Measurements from ENCODE around the gene CYB5R3. TPM values are rescaled to one million over a fixed set of nuclear protein-coding genes. Genes with fewer than 3 reads are reported as not detected.

The CYB5R3 gene
- total RNA-seq, 1 experiment from 2014 or later = 130 TPM

GRCh38 chr22:42595434-42595833, 53.8 kb downstream of the CYB5R3 start:
- Histone ChIP-seq H3K9me3 (no peaks in the 10 kb centered on the region), H3K27me3 (replicated peaks; ENCODE audit: control insufficient read depth, insufficient read depth, low read length) (no peaks in the 10 kb centered on the region), H3K4me3 (ENCODE audit: low read depth, low read length) (no peak overlapping the region), H3K36me3 (ENCODE audit: control insufficient read depth, insufficient read depth, low read length) (peaks cover 5% of the 10 kb centered on the region), H3K4me1 (no peaks in the 10 kb centered on the region)
- DNase-seq = no peak
- Mint-ChIP-seq H3K36me3 (ENCODE audit: insufficient read depth, unreplicated experiment) (peaks cover 70% of the 10 kb centered on the region), H3K9me3 (ENCODE audit: unreplicated experiment) (no peaks in the 10 kb centered on the region), H3K4me3 (ENCODE audit: unreplicated experiment) (no peak overlapping the region), H3K27ac (ENCODE audit: unreplicated experiment) (no peak overlapping the region), H3K27me3 (ENCODE audit: insufficient read depth, unreplicated experiment) (no peaks in the 10 kb centered on the region), H3K4me1 (ENCODE audit: low read depth, unreplicated experiment) (no peaks in the 10 kb centered on the region)
- ChIA-PET CTCF (no interaction called here), POLR2A (no interaction called here)
- TF ChIP-seq, protein P1, sequence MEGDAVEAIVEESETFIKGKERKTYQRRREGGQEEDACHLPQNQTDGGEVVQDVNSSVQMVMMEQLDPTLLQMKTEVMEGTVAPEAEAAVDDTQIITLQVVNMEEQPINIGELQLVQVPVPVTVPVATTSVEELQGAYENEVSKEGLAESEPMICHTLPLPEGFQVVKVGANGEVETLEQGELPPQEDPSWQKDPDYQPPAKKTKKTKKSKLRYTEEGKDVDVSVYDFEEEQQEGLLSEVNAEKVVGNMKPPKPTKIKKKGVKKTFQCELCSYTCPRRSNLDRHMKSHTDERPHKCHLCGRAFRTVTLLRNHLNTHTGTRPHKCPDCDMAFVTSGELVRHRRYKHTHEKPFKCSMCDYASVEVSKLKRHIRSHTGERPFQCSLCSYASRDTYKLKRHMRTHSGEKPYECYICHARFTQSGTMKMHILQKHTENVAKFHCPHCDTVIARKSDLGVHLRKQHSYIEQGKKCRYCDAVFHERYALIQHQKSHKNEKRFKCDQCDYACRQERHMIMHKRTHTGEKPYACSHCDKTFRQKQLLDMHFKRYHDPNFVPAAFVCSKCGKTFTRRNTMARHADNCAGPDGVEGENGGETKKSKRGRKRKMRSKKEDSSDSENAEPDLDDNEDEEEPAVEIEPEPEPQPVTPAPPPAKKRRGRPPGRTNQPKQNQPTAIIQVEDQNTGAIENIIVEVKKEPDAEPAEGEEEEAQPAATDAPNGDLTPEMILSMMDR (IDR thresholded peaks at IDR 0.05; ENCODE audit: insufficient read depth in 1 of 2, low read depth in 1 of 2, low read length in 1 of 2, severe bottlenecking in 1 of 2, unreplicated experiment in 1 of 2) = no peak
- intact Hi-C loops (cut with micrococcal nuclease; ENCODE audit: unreplicated experiment) = no loop called here
- BruUV-seq (replicated peaks) = no TSS peak

DNA sequence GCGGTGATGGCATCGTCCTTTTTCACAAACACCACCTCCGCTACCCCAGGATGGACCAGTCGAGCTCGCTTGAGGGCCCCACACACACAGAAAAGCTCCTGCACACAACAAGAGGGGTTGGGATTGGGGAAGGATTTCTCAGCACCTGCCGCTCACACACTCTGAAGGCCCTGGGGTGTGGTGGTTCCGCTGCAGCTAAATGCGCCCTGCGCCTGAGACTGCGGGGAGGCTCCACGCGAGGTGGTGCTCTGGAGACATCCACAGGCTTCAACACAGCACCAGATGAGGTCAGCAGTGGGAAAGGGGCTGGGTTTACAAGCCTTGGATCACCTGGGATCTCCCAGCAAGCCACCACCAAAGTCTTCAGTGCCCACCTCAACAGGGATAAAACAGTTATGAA, 57.2 kb downstream of the CYB5R3 start:
- Histone ChIP-seq H3K4me3 (ENCODE audit: low read depth, low read length) (no peak overlapping the region), H3K36me3 (ENCODE audit: control insufficient read depth, insufficient read depth, low read length) (peaks cover 2% of the 10 kb centered on the region; the same call in 1 of the 2 replicates), H3K9me3 (no peaks in the 10 kb centered on the region), H3K4me1 (no peaks in the 10 kb centered on the region), H3K27me3 (replicated peaks; ENCODE audit: control insufficient read depth, insufficient read depth, low read length) (no peaks in the 10 kb centered on the region)
- no peaks in the 10 kb centered on the region for H3K4me1 Mint-ChIP-seq (ENCODE audit: low read depth, unreplicated experiment)
- H3K27me3 Mint-ChIP-seq (ENCODE audit: insufficient read depth, unreplicated experiment) = no peaks in the 10 kb centered on the region
- no peak overlapping the region for H3K27ac Mint-ChIP-seq (ENCODE audit: unreplicated experiment)
- TF ChIP-seq, protein P1 (IDR thresholded peaks at IDR 0.05; ENCODE audit: insufficient read depth in 1 of 2, low read depth in 1 of 2, low read length in 1 of 2, severe bottlenecking in 1 of 2, unreplicated experiment in 1 of 2) = no peak
- intact Hi-C loops (cut with micrococcal nuclease; ENCODE audit: unreplicated experiment) = no loop called here
- DNase-seq = no peak
- peaks cover 57% of the 10 kb centered on the region for H3K36me3 Mint-ChIP-seq (ENCODE audit: insufficient read depth, unreplicated experiment)
- no peak overlapping the region for H3K4me3 Mint-ChIP-seq (ENCODE audit: unreplicated experiment)
- ChIA-PET POLR2A (no interaction called here), CTCF (no interaction called here)
- H3K9me3 Mint-ChIP-seq (ENCODE audit: unreplicated experiment) = no peaks in the 10 kb centered on the region
- BruUV-seq (replicated peaks) = no TSS peak

DNA sequence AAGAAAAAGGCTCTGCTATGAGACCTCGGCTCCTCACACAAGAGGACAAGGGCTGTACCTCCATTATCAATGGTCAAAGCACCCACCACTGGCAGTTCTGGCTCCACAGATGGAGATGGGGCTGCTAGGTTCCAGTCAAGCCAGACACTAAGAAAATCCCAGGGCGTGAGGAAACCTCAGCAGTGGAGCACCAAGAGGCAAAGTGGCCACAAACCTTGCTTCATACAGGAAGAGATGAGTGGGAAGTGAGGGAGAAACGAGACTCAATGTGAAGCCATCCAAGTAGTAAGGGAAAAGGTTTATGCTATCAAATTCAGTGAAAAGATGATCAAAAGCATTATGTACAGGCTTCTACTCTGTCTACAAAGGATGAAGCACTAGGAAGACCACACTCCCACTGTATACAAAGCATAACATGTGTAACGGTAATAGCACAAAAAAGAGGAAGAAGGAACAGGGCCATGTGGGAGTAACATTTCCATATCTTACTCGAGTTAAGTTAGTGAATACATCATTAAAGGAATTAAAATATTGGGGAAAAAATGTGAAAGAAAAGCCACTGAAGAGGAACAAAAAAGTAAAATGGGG, 61.5 kb downstream of the CYB5R3 start:
- H3K36me3 ChIP-seq (ENCODE audit: control insufficient read depth, insufficient read depth, low read length) = peaks cover 3% of the 10 kb centered on the region; the same call in 1 of the 2 replicates
- CTCF ChIA-PET = no interaction called here

More for the DNA sequence above, 61.5 kb downstream of the CYB5R3 start:
- intact Hi-C loops (cut with micrococcal nuclease; ENCODE audit: unreplicated experiment) = no loop called here
- no peak overlapping the region for H3K27ac Mint-ChIP-seq (ENCODE audit: unreplicated experiment)
- H3K36me3 Mint-ChIP-seq (ENCODE audit: insufficient read depth, unreplicated experiment) = peaks cover 62% of the 10 kb centered on the region
- H3K4me3 Mint-ChIP-seq (ENCODE audit: unreplicated experiment) = no peak overlapping the region
- H3K4me1 ChIP-seq = no peaks in the 10 kb centered on the region
- no peaks in the 10 kb centered on the region for H3K9me3 Mint-ChIP-seq (ENCODE audit: unreplicated experiment)
- H3K27me3 ChIP-seq (replicated peaks; ENCODE audit: control insufficient read depth, insufficient read depth, low read length) = no peaks in the 10 kb centered on the region
- TF ChIP-seq, protein P1 (IDR thresholded peaks at IDR 0.05; ENCODE audit: insufficient read depth in 1 of 2, low read depth in 1 of 2, low read length in 1 of 2, severe bottlenecking in 1 of 2, unreplicated experiment in 1 of 2) = no peak
- no peak for DNase-seq
- no peaks in the 10 kb centered on the region for H3K9me3 ChIP-seq
- no TSS peak for BruUV-seq (replicated peaks)
- H3K4me1 Mint-ChIP-seq (ENCODE audit: low read depth, unreplicated experiment) = no peaks in the 10 kb centered on the region
- POLR2A ChIA-PET = no interaction called here
- H3K4me3 ChIP-seq (ENCODE audit: low read depth, low read length) = no peak overlapping the region
- no peaks in the 10 kb centered on the region for H3K27me3 Mint-ChIP-seq (ENCODE audit: insufficient read depth, unreplicated experiment)
